Measurements from ENCODE around the gene TCOF1. TPM values are rescaled to one million over a fixed set of nuclear protein-coding genes. Genes with fewer than 3 reads are reported as not detected.

The TCOF1 gene
- total and polyA plus RNA-seq, 2 donors (not counting 3 experiments of a cell fraction or from before 2014, with no cell fraction given) = 11.2 to 52.0 TPM

GRCh38 chr5:150328515-150328914 is 29.0 kb upstream of the TCOF1 start:
- no peak for FAIRE-seq

More at GRCh38 chr5:150328515-150328914, 29.0 kb upstream of the TCOF1 start:
- TF ChIP-seq POLR2A (IDR thresholded peaks at IDR 0.05; ENCODE audit: low read depth, low read length) = no peak
- no peak for TF ChIP-seq FOS (IDR thresholded peaks at IDR 0.05; ENCODE audit: borderline replicate concordance, insufficient read depth, low read length)
- no peak for TF ChIP-seq CTCF (IDR thresholded peaks at IDR 0.05; ENCODE audit: extremely low read depth in 1 of 2, insufficient read depth in 1 of 2, low read depth in 1 of 2, low read length in 2 of 2)
- no peak for TF ChIP-seq EZH2 (IDR thresholded peaks at IDR 0.05; ENCODE audit: borderline replicate concordance, low read depth, low read length, severe bottlenecking)
- TF ChIP-seq JUN (IDR thresholded peaks at IDR 0.05; ENCODE audit: borderline replicate concordance, insufficient read depth, insufficient read length, low read depth) = no peak
- TF ChIP-seq GATA2 (IDR thresholded peaks at IDR 0.05; ENCODE audit: insufficient read depth, insufficient read length, low read depth, low read length) = no peak
- TF ChIP-seq POLR2AphosphoS5 (IDR thresholded peaks at IDR 0.05; ENCODE audit: insufficient read depth, low read depth, low read length) = no peak
- TF ChIP-seq MYC (IDR thresholded peaks at IDR 0.05; ENCODE audit: low read depth, low read length) = no peak
- TF ChIP-seq MAX (IDR thresholded peaks at IDR 0.05; ENCODE audit: insufficient read depth, insufficient read length) = no peak
- H3K4me3 ChIP-seq (replicated peaks in 1 of 3; ENCODE audit: insufficient read depth in 1 of 3, low read depth in 1 of 3, low read length in 3 of 3) = no peak overlapping the region
- H3K9me1 ChIP-seq (replicated peaks; ENCODE audit: control insufficient read depth, extremely low read depth, insufficient read depth, low read length) = no peaks in the 10 kb centered on the region
- intact Hi-C loops (cut with micrococcal nuclease) = no loop called here
- peaks cover 2 to 6% of the 10 kb centered on the region in 2 experiments for H3K27me3 ChIP-seq (ENCODE audit: control insufficient read depth in 2 of 2, insufficient read depth in 2 of 2, low read length in 2 of 2)
- no peaks in the 10 kb centered on the region for H3K79me2 ChIP-seq (ENCODE audit: control insufficient read depth, insufficient read depth, low read length)
- dilution Hi-C loops (cut with MboI; ENCODE audit: extremely low pct_ligation_motif_present, low sequenced_read_pairs) = no loop called here
- no peaks in the 10 kb centered on the region for H4K20me1 ChIP-seq (replicated peaks; ENCODE audit: control insufficient read depth, extremely low read depth, insufficient read depth, low read length)
- H3K9me3 ChIP-seq (replicated peaks; ENCODE audit: control insufficient read depth, insufficient read depth, low read length) = no peaks in the 10 kb centered on the region
- H3K9ac ChIP-seq (replicated peaks; ENCODE audit: extremely low read depth, insufficient read depth, low read length) = no peak overlapping the region
- no peak for DNase-seq (ENCODE audit: low read depth, low spot score)
- ChIA-PET CTCF (interaction anchor here (1.4 to 1.5 kb wide), 2 partner anchors 11 to 22 kb away, joined by 3 to 4 read pairs; no protein-coding TSS in a partner anchor), POLR2A (no interaction called here)
- no TSS peak for BruUV-seq (replicated peaks)
- H3K36me3 ChIP-seq (ENCODE audit: control insufficient read depth in 2 of 2, extremely low read depth in 1 of 2, insufficient read depth in 2 of 2, low read length in 2 of 2) = no peaks in the 10 kb centered on the region
- no peak overlapping the region for H3K27ac ChIP-seq (ENCODE audit: insufficient read depth, low read depth, low read length)
- H3K4me2 ChIP-seq (ENCODE audit: insufficient read depth, low read length) = no peak overlapping the region
- no peaks in the 10 kb centered on the region for H3K4me1 ChIP-seq (ENCODE audit: control insufficient read depth, extremely low read depth, insufficient read depth, low read length)
- H2AFZ ChIP-seq (ENCODE audit: low read depth, low read length) = no peak overlapping the region

All from endothelial cell of umbilical vein (primary cell).